GM12878 (cell line): Measurements from ENCODE around the gene ZNF710. TPM values are rescaled to one million over a fixed set of nuclear protein-coding genes. Genes with fewer than 3 reads are reported as not detected.

Experiments
- ATAC-seq: fragments of 200-7000 bp; cut with Tn5 transposase; 3 replicates; pipeline ENCODE4 v1.9.1; 2020; ENCODE audit warnings: mild to moderate bottlenecking, moderate library complexity
- BruUV-seq: library from RNA; stranded (reverse); fragments of 400-500 nt; replicated peaks from 2 replicates; lab custom pipeline; 2021; lab: Mats Ljungman, UMichigan
- CTCF ChIA-PET: fragments of 300-600 bp; sonication (Branson Sonifier 250); formaldehyde crosslinking; extraction: SDS; loops from one replicate; lab custom pipeline; 2021; ENCODE audit warnings: inconsistent platforms; lab: Yijun Ruan, JAX
- POLR2A ChIA-PET: fragments of 350-600 bp; formaldehyde crosslinking; extraction: SDS; loops from one replicate; lab custom pipeline; 2021; ENCODE audit warnings: inconsistent platforms; lab: Charles Lee
- RAD21 ChIA-PET: fragments of 300-600 bp; sonication (Branson Sonifier 250); formaldehyde crosslinking; loops from one replicate; lab custom pipeline; 2023; ENCODE audit warnings: antibody characterized with exemption; ENCODE audit not compliant: unreplicated experiment; lab: Charles Lee
- SMC1A ChIA-PET: fragments of 300-600 bp; sonication (Branson Sonifier 250); formaldehyde crosslinking; loops from one replicate; lab custom pipeline; 2023; ENCODE audit not compliant: unreplicated experiment, uncharacterized antibody; lab: Charles Lee
- DNase-seq: peaks from one replicate; pipeline ENCODE4 v3.0.0-alpha.2; 2011; ENCODE audit warnings: low read depth, low spot score
- FAIRE-seq: peaks from 3 replicates; lab custom pipeline; 2011; peaks lifted over from hg19 to GRCh38; lab: Jason Lieb, UNC
- H2AFZ ChIP-seq: 2 replicates; pipeline ENCODE4 v1.6.0; 2011; ENCODE audit warnings: low read depth, low read length, control low read depth; ENCODE audit not compliant: control insufficient read depth
- H3K27ac ChIP-seq: 2 replicates; pipeline ENCODE4 v1.5.1; 2011; ENCODE audit warnings: control low read depth; ENCODE audit not compliant: control insufficient read depth, insufficient read depth
- H3K27me3 ChIP-seq, 2 experiments: replicated peaks in 1 of 2; 2 replicates each; pipeline versions ENCODE4 v1.6.0 to v1.6.1; 2011; ENCODE audit warnings: low read length in 1 of 2; ENCODE audit not compliant: control insufficient read depth in 2 of 2, insufficient read depth in 2 of 2
- H3K36me3 ChIP-seq, 2 experiments: 2 replicates each; pipeline ENCODE4 v1.5.1; 2011; ENCODE audit warnings: low read length in 1 of 2; ENCODE audit not compliant: control insufficient read depth in 2 of 2, insufficient read depth in 2 of 2
- H3K4me1 ChIP-seq: 2 replicates; pipeline ENCODE4 v1.6.1; 2011; ENCODE audit warnings: mild to moderate bottlenecking, low read length, moderate library complexity, mixed read lengths; ENCODE audit not compliant: control insufficient read depth, insufficient read depth
- H3K4me2 ChIP-seq: 2 replicates; pipeline ENCODE4 v1.6.0; 2011; ENCODE audit warnings: control low read depth; ENCODE audit not compliant: control insufficient read depth, insufficient read depth
- H3K4me3 ChIP-seq: fragments of 200-600 bp; sonication (generic); 2 replicates; pipeline ENCODE4 v1.5.1; 2016
- H3K79me2 ChIP-seq: 2 replicates; pipeline ENCODE4 v1.6.0; 2011; ENCODE audit warnings: low read length; ENCODE audit not compliant: control insufficient read depth, insufficient read depth
- H3K9ac ChIP-seq: 2 replicates; pipeline ENCODE4 v1.8.0; 2011; ENCODE audit warnings: low read length, control low read depth, mixed read lengths; ENCODE audit not compliant: control insufficient read depth, insufficient read depth
- H3K9me3 ChIP-seq: replicated peaks from 3 replicates; pipeline ENCODE4 v1.5.1; 2011; ENCODE audit warnings: mild to moderate bottlenecking, low read length; ENCODE audit not compliant: control insufficient read depth, insufficient read depth
- H4K20me1 ChIP-seq: 2 replicates; pipeline ENCODE4 v1.6.0; 2011; ENCODE audit not compliant: control insufficient read depth, insufficient read depth
- BHLHE40 ChIP-seq, 2 experiments: fragments of 450-650 bp in 1 of 2; IDR thresholded peaks; 2 replicates each; pipeline ENCODE4 v1.6.1; 2011 to 2017; ENCODE audit warnings: low read depth in 2 of 2, borderline replicate concordance in 1 of 2, improper control_type of control experiment in 1 of 2, low read length in 1 of 2, mild to moderate bottlenecking in 1 of 2
- CBX5 ChIP-seq: sonication (generic); IDR thresholded peaks from 2 replicates; pipeline ENCODE4 v1.6.1; 2016; ENCODE audit warnings: low read depth, moderate library complexity, mild to moderate bottlenecking, inconsistent platforms
- CHD4 ChIP-seq: fragments of 200-600 bp; sonication (generic); IDR thresholded peaks from 2 replicates; pipeline ENCODE4 v1.6.1; 2016; ENCODE audit warnings: mild to moderate bottlenecking
- CREB1 ChIP-seq: IDR thresholded peaks from 2 replicates; pipeline ENCODE4 v1.6.1; 2012; ENCODE audit warnings: low read depth, mild to moderate bottlenecking, inconsistent platforms
- EP300 ChIP-seq, 2 experiments: fragments of 150-350 bp in 1 of 2; IDR thresholded peaks; 2 replicates each; pipeline ENCODE4 v1.6.1; 2011 to 2012; ENCODE audit warnings: low read depth in 2 of 2, low read length in 2 of 2, borderline replicate concordance in 1 of 2, improper control_type of control experiment in 1 of 2, inconsistent platforms in 1 of 2; ENCODE audit not compliant: control insufficient read depth in 1 of 2
- GABPA ChIP-seq: IDR thresholded peaks from 2 replicates; pipeline ENCODE4 v1.6.1; 2014; ENCODE audit warnings: antibody characterized with exemption, low read depth, mild to moderate bottlenecking, inconsistent platforms
- HDAC2 ChIP-seq: fragments of 200-600 bp; sonication (generic); IDR thresholded peaks from 2 replicates; pipeline ENCODE4 v1.6.1; 2017
- IKZF1 ChIP-seq: fragments of 450-650 bp; conservative IDR thresholded peaks from 2 replicates; pipeline ENCODE4 v1.6.1; 2017; ENCODE audit warnings: antibody characterized with exemption, mild to moderate bottlenecking
- MXI1 ChIP-seq: fragments of 150-350 bp; IDR thresholded peaks from 2 replicates; pipeline ENCODE4 v1.6.1; 2011; ENCODE audit warnings: low read depth, mild to moderate bottlenecking, inconsistent platforms, low read length, improper control_type of control experiment
- POU2F2 ChIP-seq: IDR thresholded peaks from 3 replicates; pipeline ENCODE4 v1.6.1; 2011; ENCODE audit warnings: low read depth, mild to moderate bottlenecking, low read length, borderline replicate concordance
- RBBP5 ChIP-seq: fragments of 200-600 bp; sonication (generic); conservative IDR thresholded peaks from 2 replicates; pipeline ENCODE4 v1.6.1; 2016
- SMAD5 ChIP-seq: IDR thresholded peaks from 2 replicates; pipeline ENCODE4 v1.6.1; 2016; ENCODE audit warnings: antibody characterized with exemption, low read depth
- SMC3 ChIP-seq: IDR thresholded peaks from 2 replicates; pipeline ENCODE4 v1.6.1; 2011; ENCODE audit warnings: low read length, improper control_type of control experiment, borderline replicate concordance
- STAT3 ChIP-seq: IDR thresholded peaks from 2 replicates; pipeline ENCODE4 v1.6.1; 2011; ENCODE audit warnings: low read depth, low read length, improper control_type of control experiment
- TARDBP ChIP-seq: IDR thresholded peaks from 2 replicates; pipeline ENCODE4 v1.6.1; 2016; ENCODE audit warnings: borderline replicate concordance
- WGBS: methylation state at CpG from one replicate; pipeline ENCODE4 v1.1.6; 2016; ENCODE audit warnings: low lambda C conversion rate; ENCODE audit not compliant: insufficient replicate concordance, insufficient coverage; ENCODE audit errors: missing lambda C conversion rate; 5-methylcytosine and 5-hydroxymethylcytosine counted together
- in situ Hi-C: fragments of 300-500 bp; cut with MboI; formaldehyde crosslinking; loops from 9 replicates; pipeline ENCODE4 v1.14.3; 2018; ENCODE audit warnings: mixed read lengths
- intact Hi-C: fragments of 100-400 bp; cut with micrococcal nuclease; formaldehyde crosslinking; loops from one replicate; pipeline ENCODE4 v1.14.2; 2022; ENCODE audit not compliant: unreplicated experiment
- polyA plus RNA-seq, 11 experiments: library from polyadenylated mRNA; depleted of rRNA in 4 of 11; unstranded in 6 of 11; stranded (reverse) in 5 of 11; fragments of >200 nt; fragmentation: Nextera tagmentation in 4 of 11; fragmentation: Illumina TruSeq in 1 of 11; extraction: Ambion mirVana in 4 of 11; extraction: Trizol in 1 of 11; gene quantifications; 1 replicate in 1 of 11; 2 replicates in 10 of 11; pipeline versions ENCODE4 v1.2.1 to v1.2.3, GENCODE V29; 2011 to 2016; ENCODE audit warnings: inconsistent platforms in 2 of 11, missing spikeins in 2 of 11, low read depth in 1 of 11
- total RNA-seq, 4 experiments: library from RNA; depleted of rRNA in 3 of 4; stranded (reverse); fragments of >200 nt in 3 of 4; fragmentation: Illumina TruSeq in 1 of 4; extraction: Trizol in 1 of 4; gene quantifications; 2 replicates each; pipeline versions ENCODE4 v1.2.1 to v1.2.3, GENCODE V29; 2013 to 2021
- TF ChIP-seq, protein P1 (sequence below): fragments of 150-350 bp; IDR thresholded peaks from 2 replicates; pipeline ENCODE4 v1.6.1; 2014; ENCODE audit warnings: mild to moderate bottlenecking, low read depth, low read length

ZNF710 gene
- total and polyA plus RNA-seq, 10 of the 15 experiments (the other 5 are each of a cell fraction or from before 2014, with no cell fraction given): 1.4 to 43.5 (median 9.8) TPM

DNA sequence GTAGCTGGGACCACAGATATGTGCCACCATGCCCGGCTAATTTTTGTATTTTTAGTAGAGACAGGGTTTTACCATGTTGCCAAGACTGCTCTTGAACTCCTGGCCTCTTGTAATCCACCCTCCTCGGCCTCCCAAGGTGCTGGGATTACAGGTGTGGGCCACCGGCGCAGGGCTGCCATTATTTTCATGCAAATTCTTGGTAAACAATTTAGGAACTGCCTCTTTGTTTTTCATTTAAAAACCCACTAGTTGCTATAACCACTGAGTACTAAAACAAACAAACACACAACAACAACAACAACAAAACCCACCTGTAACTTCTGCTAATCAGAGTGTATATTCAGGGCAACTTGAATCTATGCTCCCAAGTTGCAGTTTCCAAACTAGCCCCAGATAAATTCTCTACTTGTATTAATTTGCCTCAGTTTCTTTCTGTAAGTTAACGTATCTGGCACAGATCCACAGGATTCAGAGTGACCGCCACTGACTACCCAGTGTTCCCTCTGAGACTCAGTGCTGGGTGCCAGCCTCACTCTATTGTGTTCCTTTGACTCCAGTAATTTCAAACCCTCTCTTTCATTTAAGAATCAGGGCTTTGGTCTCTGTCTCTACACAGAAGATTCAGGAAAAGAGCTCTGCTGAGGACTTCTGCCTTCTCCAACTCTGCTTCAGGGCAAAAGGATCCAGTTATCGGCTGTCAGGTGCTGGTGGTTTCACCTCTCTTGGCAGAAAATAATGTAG, 18.6 kb upstream of the ZNF710 start:
- ChIA-PET SMC1A (no interaction called here), CTCF (no interaction called here), POLR2A (no interaction called here), RAD21 (no interaction called here)
- no peak for ATAC-seq
- DNase-seq: no peak
- Histone ChIP-seq H3K36me3 (no peaks in the 10 kb centered on the region), H3K4me1 (no peaks in the 10 kb centered on the region), H2AFZ (no peak overlapping the region), H3K9me3 (no peaks in the 10 kb centered on the region; the same call in 2 of the 3 replicates), H3K9ac (no peak overlapping the region), H4K20me1 (no peaks in the 10 kb centered on the region), H3K4me2 (no peak overlapping the region), H3K27me3 (no peaks in the 10 kb centered on the region; a peak in 1 of 4 replicates), H3K4me3 (no peak overlapping the region), H3K27ac (no peak overlapping the region), H3K79me2 (no peaks in the 10 kb centered on the region)
- intact Hi-C loops: no loop called here
- in situ Hi-C loops: no loop called here
- no TSS peak for BruUV-seq
- 41% methylated on average over 7 of the region's 7 CpGs for WGBS
- no peak for TF ChIP-seq EP300 (IDR thresholded peaks at IDR 0.05; ENCODE audit: borderline replicate concordance in 1 of 2, control insufficient read depth in 1 of 2, low read depth in 2 of 2, low read length in 2 of 2)
- TF ChIP-seq IKZF1: no peak
- TF ChIP-seq, protein P1, sequence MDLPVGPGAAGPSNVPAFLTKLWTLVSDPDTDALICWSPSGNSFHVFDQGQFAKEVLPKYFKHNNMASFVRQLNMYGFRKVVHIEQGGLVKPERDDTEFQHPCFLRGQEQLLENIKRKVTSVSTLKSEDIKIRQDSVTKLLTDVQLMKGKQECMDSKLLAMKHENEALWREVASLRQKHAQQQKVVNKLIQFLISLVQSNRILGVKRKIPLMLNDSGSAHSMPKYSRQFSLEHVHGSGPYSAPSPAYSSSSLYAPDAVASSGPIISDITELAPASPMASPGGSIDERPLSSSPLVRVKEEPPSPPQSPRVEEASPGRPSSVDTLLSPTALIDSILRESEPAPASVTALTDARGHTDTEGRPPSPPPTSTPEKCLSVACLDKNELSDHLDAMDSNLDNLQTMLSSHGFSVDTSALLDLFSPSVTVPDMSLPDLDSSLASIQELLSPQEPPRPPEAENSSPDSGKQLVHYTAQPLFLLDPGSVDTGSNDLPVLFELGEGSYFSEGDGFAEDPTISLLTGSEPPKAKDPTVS: no peak
- FAIRE-seq: no peak

DNA sequence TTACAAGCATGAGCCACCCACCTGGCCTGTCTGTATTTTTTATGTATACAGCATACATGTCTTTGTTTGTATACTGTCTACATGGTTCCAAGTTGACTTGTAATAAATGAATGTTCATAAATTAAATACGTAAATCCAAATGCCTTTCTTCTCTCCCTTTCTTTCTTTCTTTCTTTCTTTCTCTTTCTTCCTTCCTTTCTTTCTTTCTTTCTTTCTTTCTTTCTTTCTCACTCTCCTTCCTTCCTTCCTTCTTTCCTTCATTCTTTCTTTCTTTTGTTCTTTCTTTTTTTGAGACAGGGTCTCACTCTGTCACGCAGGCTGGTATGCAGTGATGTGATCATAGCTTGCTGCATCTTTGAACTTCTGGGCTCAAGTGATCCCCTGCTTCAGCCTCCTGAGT, 17.1 kb upstream of the ZNF710 start:
- ChIA-PET POLR2A (no interaction called here), SMC1A (interaction anchor here (1.4 kb wide), 1 partner anchor 87 kb away, joined by 6 read pairs; no protein-coding TSS in a partner anchor), CTCF (interaction anchor here (0.7 to 1.9 kb wide), 4 partner anchors 12 to 110 kb away, joined by 3 to 6 read pairs (median 4); no protein-coding TSS in a partner anchor), RAD21 (no interaction called here)
- no peak overlapping the region for H2AFZ ChIP-seq
- in situ Hi-C loops (no loop called here), intact Hi-C loops (no loop called here)
- no peaks in the 10 kb centered on the region for H3K4me1 ChIP-seq
- WGBS: 62% methylated on average over 2 of the region's 2 CpGs
- no peaks in the 10 kb centered on the region for H3K36me3 ChIP-seq
- no peak overlapping the region for H3K9ac ChIP-seq
- no peaks in the 10 kb centered on the region for H3K79me2 ChIP-seq
- H3K4me2 ChIP-seq: no peak overlapping the region
- FAIRE-seq (no peak), ATAC-seq (no peak), DNase-seq (no peak)
- no peaks in the 10 kb centered on the region; the same call in 2 of the 3 replicates for H3K9me3 ChIP-seq
- no peak overlapping the region for H3K27ac ChIP-seq
- no peaks in the 10 kb centered on the region for H4K20me1 ChIP-seq
- H3K4me3 ChIP-seq: no peak overlapping the region
- no peaks in the 10 kb centered on the region; a peak in 1 of 4 replicates for H3K27me3 ChIP-seq
- BruUV-seq: no TSS peak
- TF ChIP-seq TARDBP: no peak
- no peak for TF ChIP-seq RBBP5
- TF ChIP-seq SMC3: no peak
- TF ChIP-seq HDAC2: no peak
- TF ChIP-seq MXI1: no peak
- no peak for TF ChIP-seq GABPA
- TF ChIP-seq STAT3: no peak
- TF ChIP-seq SMAD5: no peak
- TF ChIP-seq CHD4: no peak
- no peak for TF ChIP-seq BHLHE40 (IDR thresholded peaks at IDR 0.05; ENCODE audit: borderline replicate concordance in 1 of 2, low read depth in 2 of 2, low read length in 1 of 2)
- no peak for TF ChIP-seq POU2F2
- no peak for TF ChIP-seq CREB1
- TF ChIP-seq CBX5: no peak
